K562 (cell line): ENCODE measurements around the gene C22orf39. TPM values are rescaled to one million over a fixed set of nuclear protein-coding genes. Genes with fewer than 3 reads are reported as not detected.

Experiments used
- BRD9 ChIP-seq: fragments of 450-650 bp; IDR thresholded peaks from 2 replicates; pipeline ENCODE4 v1.6.1; 2018; ENCODE audit warnings: low read depth; ENCODE audit not compliant: partially characterized antibody
- CREB1 ChIP-seq, 2 experiments: sonication (generic) in 1 of 2; formaldehyde crosslinking in 1 of 2; IDR thresholded peaks; 2 replicates each; pipeline versions ENCODE4 v1.6.1 to v1.8.0; 2012 to 2022; ENCODE audit warnings: inconsistent platforms in 1 of 2, mild to moderate bottlenecking in 1 of 2, missing genetic modification reagents in 1 of 2, moderate library complexity in 1 of 2
- FOXK2 ChIP-seq, 2 experiments: fragments of 450-650 bp; IDR thresholded peaks in 1 of 2; conservative IDR thresholded peaks in 1 of 2; 2 replicates each; pipeline ENCODE4 v1.6.1; 2016; ENCODE audit warnings: low read depth in 2 of 2, mild to moderate bottlenecking in 1 of 2
- MIER1 ChIP-seq: fragments of 450-650 bp; IDR thresholded peaks from 2 replicates; pipeline ENCODE4 v1.6.1; 2016; ENCODE audit warnings: antibody characterized with exemption, mild to moderate bottlenecking, low read depth
- OTX1 ChIP-seq: fragments of 450-650 bp; formaldehyde crosslinking; IDR thresholded peaks from 2 replicates; pipeline ENCODE4 v1.4.0; 2022; ENCODE audit warnings: mild to moderate bottlenecking
- POLR2G ChIP-seq: fragments of 200-400 bp; formaldehyde crosslinking; IDR thresholded peaks from 2 replicates; pipeline ENCODE4 v1.6.1; 2017; ENCODE audit warnings: low read depth, mild to moderate bottlenecking, antibody characterized with exemption, low read length, moderate library complexity
- TCF7L2 ChIP-seq: fragments of 150-350 bp; IDR thresholded peaks from 2 replicates; pipeline ENCODE4 v1.6.1; 2016; ENCODE audit warnings: low read depth, mild to moderate bottlenecking, low read length, moderate library complexity
- ZNF217 ChIP-seq: sonication (generic); formaldehyde crosslinking; IDR thresholded peaks from 2 replicates; pipeline ENCODE4 v1.8.0; 2022; ENCODE audit warnings: mild to moderate bottlenecking, missing genetic modification reagents
- ZNF766 ChIP-seq: fragments of 200-800 bp; sonication (Bioruptor generic); conservative IDR thresholded peaks from 2 replicates; pipeline ENCODE4 v1.6.1; 2016; ENCODE audit warnings: missing genetic modification characterization, missing compliant biosample characterization
- polyA plus RNA-seq, 8 experiments: library from polyadenylated mRNA; depleted of rRNA in 4 of 8; stranded (reverse) in 5 of 8; unstranded in 3 of 8; fragments of >200 nt; fragmentation: Nextera tagmentation in 2 of 8; fragmentation: Illumina TruSeq in 1 of 8; extraction: Ambion mirVana in 2 of 8; extraction: Trizol in 1 of 8; gene quantifications; 2 replicates each; pipeline versions ENCODE4 v1.2.1 to v1.2.3, GENCODE V29; 2011 to 2014; ENCODE audit warnings: inconsistent platforms in 1 of 8, missing spikeins in 1 of 8
- total RNA-seq, 7 experiments: library from RNA; depleted of rRNA in 6 of 7; stranded (reverse); fragments of >200 nt in 6 of 7; fragmentation: Illumina TruSeq in 2 of 7; extraction: Trizol in 2 of 7; gene quantifications; 2 replicates each; pipeline versions ENCODE4 v1.2.1 to v1.2.3, GENCODE V29; 2011 to 2021; ENCODE audit warnings: low replicate concordance in 1 of 7
- TF ChIP-seq, protein P1 (sequence below): sonication (generic); IDR thresholded peaks from 2 replicates; pipeline ENCODE4 v1.6.1; 2016
- TF ChIP-seq, protein P2 (sequence below), 2 experiments: IDR thresholded peaks; 2 replicates each; pipeline ENCODE4 v1.6.1; 2012; ENCODE audit warnings: improper control_type of control experiment in 2 of 2, low read depth in 2 of 2, low read length in 2 of 2, borderline replicate concordance in 1 of 2
- TF ChIP-seq, protein P3 (sequence below): fragments of 450-650 bp; IDR thresholded peaks from 2 replicates; pipeline ENCODE4 v1.6.1; 2016; ENCODE audit warnings: low read depth
- TF ChIP-seq, protein P4 (sequence below), 2 experiments: fragments of 450-650 bp in 1 of 2; sonication (generic) in 1 of 2; formaldehyde crosslinking; conservative IDR thresholded peaks; 2 replicates each; pipeline versions ENCODE4 v1.4.0 to v1.8.1; 2020 to 2022; ENCODE audit warnings: mild to moderate bottlenecking in 1 of 2, missing genetic modification reagents in 1 of 2

C22orf39 gene
- total and polyA plus RNA-seq, 9 of the 15 experiments (the other 6 are each of a cell fraction or from before 2014, with no cell fraction given), result 20.4 to 139 (median 66.8) TPM

DNA sequence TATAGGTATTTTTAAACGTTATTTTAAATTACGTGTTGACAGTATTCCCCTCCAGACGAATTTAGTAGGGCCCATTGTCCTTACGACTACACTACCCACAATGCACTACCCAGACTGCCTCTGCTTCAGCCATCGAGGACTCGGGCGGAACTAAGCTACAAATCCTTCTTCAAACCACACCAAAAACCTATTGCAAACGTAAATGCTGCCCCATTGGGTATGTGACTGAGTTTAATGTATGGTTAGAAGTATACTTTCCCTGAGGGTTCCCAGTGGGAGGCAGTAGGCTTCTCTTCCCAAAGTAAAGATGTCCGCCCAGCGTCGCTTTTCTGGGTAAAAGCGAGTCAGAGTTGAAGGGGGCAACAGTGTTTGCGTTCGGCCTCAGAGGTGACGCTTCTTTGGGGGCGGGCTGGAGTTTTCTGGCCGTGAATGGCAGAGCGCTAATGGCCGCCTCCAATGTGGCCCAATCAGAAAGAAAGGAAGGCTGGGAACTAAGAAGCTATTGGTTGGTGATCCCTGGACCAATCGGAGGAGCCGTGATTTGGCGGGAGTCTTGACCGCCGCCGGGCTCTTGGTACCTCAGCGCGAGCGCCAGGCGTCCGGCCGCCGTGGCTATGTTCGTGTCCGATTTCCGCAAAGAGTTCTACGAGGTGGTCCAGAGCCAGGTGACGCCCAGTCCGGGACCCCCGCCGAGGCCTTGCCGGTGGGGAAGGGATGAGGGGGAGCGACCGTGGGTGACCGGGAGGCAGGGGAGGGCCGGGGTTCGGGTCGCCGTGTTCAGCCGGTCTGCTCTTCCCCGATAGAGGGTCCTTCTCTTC, 32.1 kb upstream of the C22orf39 start, which contains the start of gene CDC45 (continued):
- TF ChIP-seq MIER1 (no peak), TCF7L2 (no peak), FOXK2 (conservative IDR thresholded peaks at IDR 0.05 in 1 of 2, IDR thresholded peaks at IDR 0.05 in 1 of 2; ENCODE audit: low read depth in 2 of 2) (no peak), POLR2G (peak; percentile 99), OTX1 (CRISPR knock-in tag) (peak; percentile 98), ZNF217 (no peak), ZNF766 (CRISPR knock-in tag) (no peak), CREB1 (IDR thresholded peaks at IDR 0.05) (no peak), CREB1 (CRISPR knock-in tag; IDR thresholded peaks at IDR 0.05) (no peak), BRD9 (no peak)
- TF ChIP-seq, protein P1, sequence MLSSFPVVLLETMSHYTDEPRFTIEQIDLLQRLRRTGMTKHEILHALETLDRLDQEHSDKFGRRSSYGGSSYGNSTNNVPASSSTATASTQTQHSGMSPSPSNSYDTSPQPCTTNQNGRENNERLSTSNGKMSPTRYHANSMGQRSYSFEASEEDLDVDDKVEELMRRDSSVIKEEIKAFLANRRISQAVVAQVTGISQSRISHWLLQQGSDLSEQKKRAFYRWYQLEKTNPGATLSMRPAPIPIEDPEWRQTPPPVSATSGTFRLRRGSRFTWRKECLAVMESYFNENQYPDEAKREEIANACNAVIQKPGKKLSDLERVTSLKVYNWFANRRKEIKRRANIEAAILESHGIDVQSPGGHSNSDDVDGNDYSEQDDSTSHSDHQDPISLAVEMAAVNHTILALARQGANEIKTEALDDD, result no peak
- TF ChIP-seq, protein P2, sequence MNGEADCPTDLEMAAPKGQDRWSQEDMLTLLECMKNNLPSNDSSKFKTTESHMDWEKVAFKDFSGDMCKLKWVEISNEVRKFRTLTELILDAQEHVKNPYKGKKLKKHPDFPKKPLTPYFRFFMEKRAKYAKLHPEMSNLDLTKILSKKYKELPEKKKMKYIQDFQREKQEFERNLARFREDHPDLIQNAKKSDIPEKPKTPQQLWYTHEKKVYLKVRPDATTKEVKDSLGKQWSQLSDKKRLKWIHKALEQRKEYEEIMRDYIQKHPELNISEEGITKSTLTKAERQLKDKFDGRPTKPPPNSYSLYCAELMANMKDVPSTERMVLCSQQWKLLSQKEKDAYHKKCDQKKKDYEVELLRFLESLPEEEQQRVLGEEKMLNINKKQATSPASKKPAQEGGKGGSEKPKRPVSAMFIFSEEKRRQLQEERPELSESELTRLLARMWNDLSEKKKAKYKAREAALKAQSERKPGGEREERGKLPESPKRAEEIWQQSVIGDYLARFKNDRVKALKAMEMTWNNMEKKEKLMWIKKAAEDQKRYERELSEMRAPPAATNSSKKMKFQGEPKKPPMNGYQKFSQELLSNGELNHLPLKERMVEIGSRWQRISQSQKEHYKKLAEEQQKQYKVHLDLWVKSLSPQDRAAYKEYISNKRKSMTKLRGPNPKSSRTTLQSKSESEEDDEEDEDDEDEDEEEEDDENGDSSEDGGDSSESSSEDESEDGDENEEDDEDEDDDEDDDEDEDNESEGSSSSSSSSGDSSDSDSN (IDR thresholded peaks at IDR 0.05; ENCODE audit: borderline replicate concordance in 1 of 2, low read depth in 2 of 2, low read length in 2 of 2), result no peak
- TF ChIP-seq, protein P3, sequence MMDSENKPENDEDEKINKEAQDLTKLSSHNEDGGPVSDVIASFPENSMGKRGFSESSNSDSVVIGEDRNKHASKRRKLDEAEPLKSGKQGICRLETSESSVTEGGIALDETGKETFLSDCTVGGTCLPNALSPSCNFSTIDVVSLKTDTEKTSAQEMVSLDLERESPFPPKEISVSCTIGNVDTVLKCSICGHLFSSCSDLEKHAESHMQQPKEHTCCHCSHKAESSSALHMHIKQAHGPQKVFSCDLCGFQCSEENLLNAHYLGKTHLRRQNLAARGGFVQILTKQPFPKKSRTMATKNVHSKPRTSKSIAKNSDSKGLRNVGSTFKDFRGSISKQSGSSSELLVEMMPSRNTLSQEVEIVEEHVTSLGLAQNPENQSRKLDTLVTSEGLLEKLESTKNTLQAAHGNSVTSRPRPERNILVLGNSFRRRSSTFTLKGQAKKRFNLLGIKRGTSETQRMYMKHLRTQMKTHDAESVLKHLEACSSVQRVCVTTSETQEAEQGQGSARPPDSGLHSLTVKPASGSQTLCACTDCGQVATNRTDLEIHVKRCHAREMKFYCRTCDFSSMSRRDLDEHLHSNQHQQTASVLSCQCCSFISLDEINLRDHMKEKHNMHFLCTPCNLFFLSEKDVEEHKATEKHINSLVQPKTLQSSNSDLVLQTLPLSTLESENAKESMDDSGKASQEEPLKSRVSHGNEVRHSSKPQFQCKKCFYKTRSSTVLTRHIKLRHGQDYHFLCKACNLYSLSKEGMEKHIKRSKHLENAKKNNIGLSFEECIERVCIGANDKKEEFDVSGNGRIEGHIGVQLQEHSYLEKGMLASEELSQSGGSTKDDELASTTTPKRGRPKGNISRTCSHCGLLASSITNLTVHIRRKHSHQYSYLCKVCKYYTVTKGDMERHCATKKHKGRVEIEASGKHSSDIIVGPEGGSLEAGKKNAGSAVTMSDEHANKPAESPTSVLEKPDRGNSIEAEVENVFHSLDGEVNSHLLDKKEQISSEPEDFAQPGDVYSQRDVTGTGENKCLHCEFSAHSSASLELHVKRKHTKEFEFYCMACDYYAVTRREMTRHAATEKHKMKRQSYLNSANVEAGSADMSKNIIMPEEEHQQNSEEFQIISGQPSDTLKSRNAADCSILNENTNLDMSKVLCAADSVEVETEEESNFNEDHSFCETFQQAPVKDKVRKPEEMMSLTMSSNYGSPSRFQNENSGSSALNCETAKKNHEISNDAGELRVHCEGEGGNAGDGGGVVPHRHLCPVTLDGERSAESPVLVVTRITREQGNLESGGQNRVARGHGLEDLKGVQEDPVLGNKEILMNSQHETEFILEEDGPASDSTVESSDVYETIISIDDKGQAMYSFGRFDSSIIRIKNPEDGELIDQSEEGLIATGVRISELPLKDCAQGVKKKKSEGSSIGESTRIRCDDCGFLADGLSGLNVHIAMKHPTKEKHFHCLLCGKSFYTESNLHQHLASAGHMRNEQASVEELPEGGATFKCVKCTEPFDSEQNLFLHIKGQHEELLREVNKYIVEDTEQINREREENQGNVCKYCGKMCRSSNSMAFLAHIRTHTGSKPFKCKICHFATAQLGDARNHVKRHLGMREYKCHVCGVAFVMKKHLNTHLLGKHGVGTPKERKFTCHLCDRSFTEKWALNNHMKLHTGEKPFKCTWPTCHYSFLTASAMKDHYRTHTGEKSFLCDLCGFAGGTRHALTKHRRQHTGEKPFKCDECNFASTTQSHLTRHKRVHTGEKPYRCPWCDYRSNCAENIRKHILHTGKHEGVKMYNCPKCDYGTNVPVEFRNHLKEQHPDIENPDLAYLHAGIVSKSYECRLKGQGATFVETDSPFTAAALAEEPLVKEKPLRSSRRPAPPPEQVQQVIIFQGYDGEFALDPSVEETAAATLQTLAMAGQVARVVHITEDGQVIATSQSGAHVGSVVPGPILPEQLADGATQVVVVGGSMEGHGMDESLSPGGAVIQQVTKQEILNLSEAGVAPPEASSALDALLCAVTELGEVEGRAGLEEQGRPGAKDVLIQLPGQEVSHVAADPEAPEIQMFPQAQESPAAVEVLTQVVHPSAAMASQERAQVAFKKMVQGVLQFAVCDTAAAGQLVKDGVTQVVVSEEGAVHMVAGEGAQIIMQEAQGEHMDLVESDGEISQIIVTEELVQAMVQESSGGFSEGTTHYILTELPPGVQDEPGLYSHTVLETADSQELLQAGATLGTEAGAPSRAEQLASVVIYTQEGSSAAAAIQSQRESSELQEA, result no peak
- TF ChIP-seq, protein P4, sequence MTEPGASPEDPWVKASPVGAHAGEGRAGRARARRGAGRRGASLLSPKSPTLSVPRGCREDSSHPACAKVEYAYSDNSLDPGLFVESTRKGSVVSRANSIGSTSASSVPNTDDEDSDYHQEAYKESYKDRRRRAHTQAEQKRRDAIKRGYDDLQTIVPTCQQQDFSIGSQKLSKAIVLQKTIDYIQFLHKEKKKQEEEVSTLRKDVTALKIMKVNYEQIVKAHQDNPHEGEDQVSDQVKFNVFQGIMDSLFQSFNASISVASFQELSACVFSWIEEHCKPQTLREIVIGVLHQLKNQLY (CRISPR knock-in tag; conservative IDR thresholded peaks at IDR 0.05), result peak in 1 of 2 experiments; percentile 95; a peak in 3 of 4 replicates
